Amygdala (tissue), 56 donors: Measurements from ENCODE around the gene SMAD2.
A peak's percentile ranks its signal among the peaks of the same experiment; 100 is the strongest.
"Not testable (repeated sequence)": the region's sequence is repeated elsewhere in the genome, so short reads cannot be mapped to it uniquely, and the experiment has no call there.

ENCODE experiments used
- DNase-seq, 56 donors: peaks; one replicate each; lab custom pipeline; 2025; lab: John Stamatoyannopoulos, UW

The SMAD2 gene

GRCh38 chr18:47930199-47930930, at the start of gene SMAD2:
Gene SMAD2, minus strand, starts transcription at chr18:47930659. Its CDS starts 33,903 bp downstream, at chr18:47896756.
- peak in 54 of 56 donors; percentile 28 to 90 (median 76) for DNase-seq

GRCh38 chr18:47979611-47980200, 49.2 kb upstream of the SMAD2 start:
- no peak for DNase-seq

GRCh38 chr18:47978603-47979002, 48.1 kb upstream of the SMAD2 start:
- DNase-seq, result no peak

GRCh38 chr18:47978141-47978540, 47.7 kb upstream of the SMAD2 start:
- DNase-seq, result no peak

GRCh38 chr18:47975701-47976100, 45.2 kb upstream of the SMAD2 start:
- DNase-seq, result no peak

- no peak for DNase-seq
Measured at GRCh38 chr18:47975105-47975504, 44.6 kb upstream of the SMAD2 start.

GRCh38 chr18:47970664-47971531, 40.4 kb upstream of the SMAD2 start:
- no peak for DNase-seq

- no peak for DNase-seq
Measured at GRCh38 chr18:47969816-47970215, 39.4 kb upstream of the SMAD2 start.

- no peak for DNase-seq
Measured at GRCh38 chr18:47968721-47969120, 38.3 kb upstream of the SMAD2 start.

GRCh38 chr18:47968006-47968676, 37.7 kb upstream of the SMAD2 start:
- DNase-seq, result no peak

- DNase-seq, result no peak
Measured at GRCh38 chr18:47964053-47964452, 33.6 kb upstream of the SMAD2 start.

- DNase-seq, result not testable (repeated sequence)
Measured at GRCh38 chr18:47961003-47961402, 30.5 kb upstream of the SMAD2 start.

GRCh38 chr18:47953471-47953931, 23.0 kb upstream of the SMAD2 start:
- DNase-seq, result peak in 27 of 56 donors; percentile 1 to 47 (median 9)

- DNase-seq, result no peak
Measured at GRCh38 chr18:47950511-47950910, 20.1 kb upstream of the SMAD2 start.

- no peak for DNase-seq
Measured at GRCh38 chr18:47949202-47949601, 18.7 kb upstream of the SMAD2 start.

GRCh38 chr18:47946889-47947288, 16.4 kb upstream of the SMAD2 start:
- DNase-seq, result no peak

- DNase-seq, result no peak
Measured at GRCh38 chr18:47944972-47945852, 14.8 kb upstream of the SMAD2 start.

GRCh38 chr18:47936952-47937351, 6.5 kb upstream of the SMAD2 start:
- no peak for DNase-seq

- DNase-seq, result no peak
Measured at GRCh38 chr18:47935321-47936055, 5.0 kb upstream of the SMAD2 start.
